ENCODE data around the gene ABHD13.

- TF ChIP-seq EZH2phosphoT487 (IDR thresholded peaks at IDR 0.05; ENCODE audit: insufficient read depth, low read depth) (no peak), EZH2 (IDR thresholded peaks at IDR 0.05; ENCODE audit: insufficient read depth, poor library complexity, severe bottlenecking) (no peak)
These were observed 1.8 kb downstream of the ABHD13 start for GRCh38 chr13:108220041-108220440.

Measured in GM23248 (cell line).